Calu3 (cell line): ENCODE results near the gene TSSC4. TPM values are rescaled to one million over a fixed set of nuclear protein-coding genes. Genes with fewer than 3 reads are reported as not detected.

Source experiments
- BruUV-seq: library from RNA; stranded (reverse); fragments of 400-500 nt; replicated peaks from 2 replicates; lab custom pipeline; 2021; lab: Mats Ljungman, UMichigan
- CTCF ChIA-PET: fragments of 300-600 bp; sonication (Branson Sonifier 250); formaldehyde crosslinking; loops from one replicate; lab custom pipeline; 2022; ENCODE audit warnings: antibody characterized with exemption; lab: Charles Lee
- DNase-seq: peaks from one replicate; pipeline ENCODE4 v3.0.0; 2022
- H3K27ac Mint-ChIP-seq: one replicate; pipeline ENCODE4 v1.8.0; 2022; ENCODE audit warnings: mixed read lengths; ENCODE audit not compliant: unreplicated experiment
- H3K27me3 Mint-ChIP-seq: one replicate; pipeline ENCODE4 v1.8.0; 2022; ENCODE audit warnings: mixed read lengths; ENCODE audit not compliant: unreplicated experiment
- H3K36me3 Mint-ChIP-seq: one replicate; pipeline ENCODE4 v1.8.0; 2022; ENCODE audit warnings: mild to moderate bottlenecking, moderate library complexity, mixed read lengths; ENCODE audit not compliant: insufficient read depth, unreplicated experiment
- H3K4me1 Mint-ChIP-seq: one replicate; pipeline ENCODE4 v1.8.0; 2022; ENCODE audit warnings: mild to moderate bottlenecking, low read depth, mixed read lengths; ENCODE audit not compliant: unreplicated experiment
- H3K4me3 Mint-ChIP-seq: one replicate; pipeline ENCODE4 v1.8.0; 2022; ENCODE audit warnings: mild to moderate bottlenecking, low read depth, moderate library complexity, mixed read lengths; ENCODE audit not compliant: unreplicated experiment
- H3K9me3 Mint-ChIP-seq: one replicate; pipeline ENCODE4 v1.8.0; 2022; ENCODE audit warnings: low read depth, mixed read lengths; ENCODE audit not compliant: unreplicated experiment
- intact Hi-C: fragments of 100-400 bp; cut with micrococcal nuclease; formaldehyde crosslinking; loops from one replicate; pipeline ENCODE4 v1.10.0; 2022; ENCODE audit not compliant: unreplicated experiment
- total RNA-seq: library from RNA; stranded (reverse); gene quantifications from 2 replicates; pipeline ENCODE4 v1.2.3, GENCODE V29; 2022
- TF ChIP-seq, protein P1 (sequence below): fragments of 200-600 bp; IDR thresholded peaks from one replicate; pipeline ENCODE4 v1.8.0; 2022; ENCODE audit warnings: antibody characterized with exemption; ENCODE audit not compliant: unreplicated experiment

The TSSC4 gene
- total RNA-seq, 1 experiment from 2014 or later = 49.4 TPM

DNA sequence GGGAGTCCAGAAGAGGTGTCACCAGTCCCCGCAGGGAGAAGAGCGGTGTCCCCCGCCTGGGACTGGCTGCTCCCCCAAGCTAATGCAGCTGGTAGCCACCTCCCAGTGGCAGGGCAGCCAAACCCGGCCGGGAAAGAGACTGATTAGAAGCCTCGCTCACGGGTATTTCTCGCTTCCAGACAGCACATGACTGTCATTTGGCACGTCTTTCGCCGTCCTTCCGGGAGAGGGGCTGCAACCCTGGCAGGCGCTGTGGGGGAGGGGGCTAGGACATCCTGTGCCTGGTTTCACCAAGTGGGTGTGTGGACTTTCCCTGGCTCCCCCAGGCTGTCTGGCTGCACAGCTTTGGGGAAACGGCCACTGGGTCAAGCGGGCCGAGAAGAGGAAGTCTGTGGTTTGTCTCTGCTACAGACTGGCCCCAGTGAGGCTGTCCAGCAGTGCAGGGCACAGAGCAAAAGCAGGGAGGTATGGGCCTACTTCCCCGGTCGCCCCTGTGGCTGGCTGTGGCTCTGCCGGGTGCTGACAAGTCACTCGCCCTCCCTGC is 19.7 kb upstream of the TSSC4 start:
- DNase-seq = no peak
- Mint-ChIP-seq H3K27me3 (no peaks in the 10 kb centered on the region), H3K9me3 (no peaks in the 10 kb centered on the region), H3K36me3 (peaks cover 31% of the 10 kb centered on the region), H3K27ac (no peak overlapping the region), H3K4me3 (no peak overlapping the region), H3K4me1 (peaks cover 8% of the 10 kb centered on the region)
- no TSS peak for BruUV-seq
- TF ChIP-seq, protein P1, sequence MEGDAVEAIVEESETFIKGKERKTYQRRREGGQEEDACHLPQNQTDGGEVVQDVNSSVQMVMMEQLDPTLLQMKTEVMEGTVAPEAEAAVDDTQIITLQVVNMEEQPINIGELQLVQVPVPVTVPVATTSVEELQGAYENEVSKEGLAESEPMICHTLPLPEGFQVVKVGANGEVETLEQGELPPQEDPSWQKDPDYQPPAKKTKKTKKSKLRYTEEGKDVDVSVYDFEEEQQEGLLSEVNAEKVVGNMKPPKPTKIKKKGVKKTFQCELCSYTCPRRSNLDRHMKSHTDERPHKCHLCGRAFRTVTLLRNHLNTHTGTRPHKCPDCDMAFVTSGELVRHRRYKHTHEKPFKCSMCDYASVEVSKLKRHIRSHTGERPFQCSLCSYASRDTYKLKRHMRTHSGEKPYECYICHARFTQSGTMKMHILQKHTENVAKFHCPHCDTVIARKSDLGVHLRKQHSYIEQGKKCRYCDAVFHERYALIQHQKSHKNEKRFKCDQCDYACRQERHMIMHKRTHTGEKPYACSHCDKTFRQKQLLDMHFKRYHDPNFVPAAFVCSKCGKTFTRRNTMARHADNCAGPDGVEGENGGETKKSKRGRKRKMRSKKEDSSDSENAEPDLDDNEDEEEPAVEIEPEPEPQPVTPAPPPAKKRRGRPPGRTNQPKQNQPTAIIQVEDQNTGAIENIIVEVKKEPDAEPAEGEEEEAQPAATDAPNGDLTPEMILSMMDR = no peak
- intact Hi-C loops = no loop called here
- CTCF ChIA-PET = interaction anchor here (1.3 kb wide), 1 partner anchor 18 kb away, joined by 4 read pairs; no protein-coding TSS in a partner anchor

DNA sequence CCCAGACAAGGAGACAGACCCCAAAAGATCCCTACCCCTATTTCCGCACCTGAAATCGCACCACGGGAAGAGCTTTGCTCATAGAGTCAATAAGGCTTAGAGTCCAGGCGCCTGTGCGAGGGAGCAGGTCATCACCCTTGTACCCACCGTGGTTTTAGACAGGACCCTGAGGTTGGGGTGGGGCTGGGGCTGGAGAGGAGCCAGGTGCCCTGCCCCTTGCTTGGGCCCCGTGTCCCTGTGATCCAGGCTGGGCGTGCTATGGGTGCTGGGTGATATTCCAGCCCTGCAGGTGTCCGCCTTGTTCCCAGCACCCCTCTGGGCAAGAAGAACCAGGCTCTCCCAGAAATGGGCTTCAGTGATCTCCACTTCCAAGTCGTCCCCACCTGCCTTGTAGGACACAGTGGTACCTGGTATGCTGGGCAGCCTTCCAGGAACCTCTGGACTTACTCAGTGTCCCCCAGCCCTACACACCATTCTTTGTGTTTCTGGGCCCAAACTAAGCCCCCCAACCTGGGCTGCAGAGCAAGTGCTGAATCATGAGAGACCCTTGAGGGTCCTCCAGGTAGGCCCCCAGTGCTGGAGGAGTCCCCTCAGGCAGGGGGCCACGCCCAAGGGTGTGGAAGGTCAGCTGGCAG is 18.9 kb upstream of the TSSC4 start:
- CTCF ChIA-PET = interaction anchor here (1.3 kb wide), 1 partner anchor 17 kb away, joined by 4 read pairs; no protein-coding TSS in a partner anchor
- intact Hi-C loops = no loop called here
- no TSS peak for BruUV-seq
- Mint-ChIP-seq H3K4me3 (no peak overlapping the region), H3K9me3 (no peaks in the 10 kb centered on the region), H3K4me1 (peaks cover under 1% of the 10 kb centered on the region), H3K27ac (no peak overlapping the region), H3K27me3 (no peaks in the 10 kb centered on the region), H3K36me3 (peaks cover 23% of the 10 kb centered on the region)
- TF ChIP-seq, protein P1 = no peak
- no peak for DNase-seq

DNA sequence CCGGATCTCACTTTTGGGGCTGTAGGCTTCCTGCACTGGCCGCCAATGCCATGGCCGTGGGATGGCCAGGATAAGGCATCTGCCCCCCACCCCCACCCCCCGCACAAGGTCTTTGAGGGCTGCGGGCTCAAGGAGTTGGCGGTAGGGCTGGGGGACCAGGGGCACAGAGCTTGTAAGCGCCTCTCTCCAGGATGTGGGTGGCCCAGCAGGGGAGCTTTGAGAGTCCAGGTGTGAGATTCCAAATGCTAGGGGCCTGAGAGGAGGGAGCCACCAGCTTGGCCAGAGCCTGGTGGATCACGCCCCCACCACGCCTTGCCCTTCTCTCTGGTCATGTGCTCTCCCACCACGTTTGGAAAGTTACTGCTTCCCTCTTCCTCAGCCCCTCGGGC is 18.4 kb upstream of the TSSC4 start:
- Mint-ChIP-seq H3K27me3 (no peaks in the 10 kb centered on the region), H3K27ac (no peak overlapping the region)

DNA sequence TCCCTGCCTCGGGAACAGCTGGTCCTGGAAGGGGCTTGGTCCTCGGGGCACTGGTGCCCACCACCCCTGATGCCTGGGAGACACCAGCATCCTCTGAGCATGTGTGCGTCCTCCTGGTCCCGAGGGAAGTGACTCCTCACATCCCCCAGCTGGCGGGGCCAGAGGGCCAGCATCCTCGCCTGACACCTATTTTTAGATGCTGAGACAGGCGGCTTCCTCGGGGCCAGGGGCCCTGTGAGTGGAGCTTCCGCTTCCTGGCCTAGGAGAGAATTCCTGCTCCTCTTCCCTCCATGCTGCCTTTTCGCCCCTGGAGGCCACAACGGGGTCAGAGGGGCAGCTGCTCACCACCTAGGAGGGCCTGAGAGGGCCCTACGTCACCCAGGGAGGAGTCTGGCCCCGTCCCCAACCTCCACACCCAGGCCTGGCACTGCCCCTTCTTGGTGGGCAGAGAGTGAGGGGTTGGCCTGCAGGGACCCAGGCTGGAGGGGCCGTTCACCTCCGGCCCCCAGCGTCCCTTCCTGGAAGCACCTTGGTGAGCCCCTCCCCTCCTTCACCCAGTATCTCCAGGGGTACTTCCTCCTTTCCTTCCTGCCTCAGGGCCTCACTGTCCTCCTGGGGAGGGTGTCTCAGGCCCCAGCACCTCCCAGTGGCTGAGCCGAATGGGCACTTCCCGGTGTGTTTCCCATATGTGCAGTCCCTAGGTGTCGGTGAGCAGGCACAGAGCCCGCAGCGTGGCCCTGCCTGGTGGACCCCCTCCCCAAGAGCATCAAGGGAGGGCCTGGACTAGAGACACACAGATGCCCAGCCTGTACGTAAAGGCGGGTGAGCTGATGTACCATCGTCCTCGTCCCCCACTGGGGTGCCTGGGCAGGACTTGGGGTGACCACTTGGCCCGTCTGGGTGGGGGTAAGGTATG is 17.4 kb upstream of the TSSC4 start:
- intact Hi-C loops = no loop called here
- H3K4me3 Mint-ChIP-seq = no peak overlapping the region
- TF ChIP-seq, protein P1 = no peak
- peaks cover 8% of the 10 kb centered on the region for H3K36me3 Mint-ChIP-seq
- H3K27me3 Mint-ChIP-seq = no peaks in the 10 kb centered on the region
- CTCF ChIA-PET = no interaction called here
- DNase-seq = no peak
- no TSS peak for BruUV-seq
- no peaks in the 10 kb centered on the region for H3K9me3 Mint-ChIP-seq
- no peaks in the 10 kb centered on the region for H3K4me1 Mint-ChIP-seq
- H3K27ac Mint-ChIP-seq = no peak overlapping the region

More for the DNA sequence above, 18.4 kb upstream of the TSSC4 start:
- Mint-ChIP-seq H3K4me1 (no peaks in the 10 kb centered on the region), H3K4me3 (no peak overlapping the region), H3K36me3 (peaks cover 19% of the 10 kb centered on the region), H3K9me3 (no peaks in the 10 kb centered on the region)
- intact Hi-C loops = no loop called here
- no TSS peak for BruUV-seq
- no peak for DNase-seq
- TF ChIP-seq, protein P1 = no peak
- CTCF ChIA-PET = no interaction called here
